Measurements from ENCODE around the gene PIH1D1. TPM values are rescaled to one million over a fixed set of nuclear protein-coding genes. Genes with fewer than 3 reads are reported as not detected.

PIH1D1 gene
- total and polyA plus RNA-seq, 10 of the 15 experiments (the other 5 are each of a cell fraction or from before 2014, with no cell fraction given): 16.1 to 153 (median 106) TPM

GRCh38 chr19:49421039-49421877 lies 30.4 kb downstream of the PIH1D1 start:
- no peak for TF ChIP-seq SIX5 (IDR thresholded peaks at IDR 0.05; ENCODE audit: low read depth, low read length, severe bottlenecking)
- no peak for TF ChIP-seq MLLT1 (IDR thresholded peaks at IDR 0.05)
- TF ChIP-seq SMARCA5 (IDR thresholded peaks at IDR 0.05): no peak
- peak; percentile 87 for TF ChIP-seq BMI1 (IDR thresholded peaks at IDR 0.05; ENCODE audit: borderline replicate concordance)
- TF ChIP-seq HDGF (IDR thresholded peaks at IDR 0.05): no peak
- TF ChIP-seq CHD4 (IDR thresholded peaks at IDR 0.05): no peak
- TF ChIP-seq TAF1 (IDR thresholded peaks at IDR 0.05; ENCODE audit: borderline replicate concordance, low read depth, low read length): no peak
- TF ChIP-seq HCFC1 (IDR thresholded peaks at IDR 0.05; ENCODE audit: low read length): no peak
- TF ChIP-seq POU2F2 (IDR thresholded peaks at IDR 0.05; ENCODE audit: borderline replicate concordance, low read depth, low read length): peak; percentile 41; the same call in 1 of the 3 replicates
- no peak for TF ChIP-seq RB1 (IDR thresholded peaks at IDR 0.05; ENCODE audit: borderline replicate concordance)
- Histone ChIP-seq H3K4me3 (no peak overlapping the region), H2AFZ (ENCODE audit: control insufficient read depth, low read depth, low read length) (no peak overlapping the region), H3K9ac (ENCODE audit: control insufficient read depth, insufficient read depth, low read length) (no peak overlapping the region), H3K36me3 (ENCODE audit: control insufficient read depth in 2 of 2, insufficient read depth in 2 of 2, low read length in 1 of 2) (no peaks in the 10 kb centered on the region), H3K9me3 (replicated peaks; ENCODE audit: control insufficient read depth, insufficient read depth, low read length) (no peaks in the 10 kb centered on the region), H3K4me1 (ENCODE audit: control insufficient read depth, insufficient read depth, low read length) (peaks cover 4% of the 10 kb centered on the region; the same call in 1 of the 2 replicates), H3K4me2 (ENCODE audit: control insufficient read depth, insufficient read depth) (no peak overlapping the region; the same call in 1 of the 2 replicates), H4K20me1 (ENCODE audit: control insufficient read depth, insufficient read depth) (no peaks in the 10 kb centered on the region), H3K79me2 (ENCODE audit: control insufficient read depth, insufficient read depth, low read length) (no peaks in the 10 kb centered on the region), H3K27me3 (replicated peaks in 1 of 2; ENCODE audit: control insufficient read depth in 2 of 2, insufficient read depth in 2 of 2, low read length in 1 of 2) (peaks cover 21 to 40% of the 10 kb centered on the region in 2 experiments), H3K27ac (ENCODE audit: control insufficient read depth, insufficient read depth) (no peak overlapping the region)
- 14% methylated on average over 46 of the region's 48 CpGs for WGBS (ENCODE audit: insufficient coverage, insufficient replicate concordance, low lambda C conversion rate, missing lambda C conversion rate)
- BruUV-seq (replicated peaks): no TSS peak
- intact Hi-C loops (cut with micrococcal nuclease; ENCODE audit: unreplicated experiment) (no loop called here), in situ Hi-C loops (cut with MboI) (no loop called here)
- no peak for ATAC-seq
- POLR2A ChIA-PET: no interaction called here
- RAD21 ChIA-PET (ENCODE audit: unreplicated experiment): no interaction called here
- FAIRE-seq: no peak
- SMC1A ChIA-PET (ENCODE audit: uncharacterized antibody, unreplicated experiment): interaction anchor here (1.4 kb wide), 1 partner anchor 86 kb away, joined by 3 read pairs; the partner anchor contains the start of gene CD37
- DNase-seq (ENCODE audit: low read depth, low spot score): no peak
- CTCF ChIA-PET: interaction anchor here (0.5 to 1.4 kb wide), 3 partner anchors 10 to 87 kb away, joined by 3 to 4 read pairs (median 4); no protein-coding TSS in a partner anchor
